GM15510 (cell line): ENCODE data around the gene LRRC46.
A peak's percentile ranks its signal among the peaks of the same experiment; 100 is the strongest.

Experiments used
- POLR2A ChIP-seq: IDR thresholded peaks from 3 replicates; pipeline ENCODE4 v1.6.1; 2011; ENCODE audit warnings: borderline replicate concordance; ENCODE audit not compliant: insufficient read length; ENCODE audit errors: extremely low read depth

The LRRC46 gene, protein sequence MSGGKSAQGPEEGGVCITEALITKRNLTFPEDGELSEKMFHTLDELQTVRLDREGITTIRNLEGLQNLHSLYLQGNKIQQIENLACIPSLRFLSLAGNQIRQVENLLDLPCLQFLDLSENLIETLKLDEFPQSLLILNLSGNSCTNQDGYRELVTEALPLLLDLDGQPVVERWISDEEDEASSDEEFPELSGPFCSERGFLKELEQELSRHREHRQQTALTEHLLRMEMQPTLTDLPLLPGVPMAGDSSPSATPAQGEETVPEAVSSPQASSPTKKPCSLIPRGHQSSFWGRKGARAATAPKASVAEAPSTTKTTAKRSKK

DNA sequence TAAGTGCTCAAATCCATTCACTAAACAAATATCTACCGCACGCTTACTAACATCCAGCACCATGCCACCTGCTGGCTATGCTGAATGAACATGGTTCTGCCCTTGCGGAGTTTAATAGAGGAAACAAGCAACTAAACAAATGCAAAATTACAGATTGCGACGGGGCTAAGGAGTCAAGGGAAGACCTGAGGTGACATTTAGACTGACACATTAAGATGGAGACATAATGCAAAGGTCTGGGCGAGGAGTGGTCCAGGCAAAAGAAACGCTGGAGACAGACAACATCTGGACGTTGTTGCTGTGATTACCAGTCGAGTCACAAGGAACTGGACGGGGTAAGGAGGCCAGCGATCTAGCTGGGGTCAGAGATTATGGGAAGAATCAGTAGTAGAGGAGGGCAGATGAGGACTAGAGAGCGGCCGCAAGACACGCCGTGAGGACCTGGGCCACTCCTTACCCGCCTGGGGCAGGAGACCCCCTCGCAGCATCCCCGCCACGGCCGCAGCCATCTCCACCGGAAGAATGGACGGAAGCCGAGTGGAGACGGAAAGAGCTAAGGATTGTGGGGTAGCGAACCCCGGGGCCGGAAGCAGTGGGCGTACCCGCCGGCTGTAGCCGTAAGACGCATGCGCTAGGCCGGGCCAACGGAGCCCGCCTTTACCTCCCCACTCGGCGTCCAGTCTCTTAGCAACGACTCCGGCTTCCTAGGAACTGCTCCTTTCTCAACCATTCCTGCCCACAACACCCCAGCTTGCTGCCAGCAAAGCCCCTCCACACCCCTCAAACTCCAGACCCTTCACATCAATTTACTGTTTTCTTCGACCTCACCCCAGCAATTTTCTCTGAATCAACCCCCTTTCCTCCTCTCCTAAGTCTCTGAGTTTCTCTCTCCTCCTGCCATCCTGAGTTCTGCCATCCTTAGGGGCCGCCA lies at the start of gene LRRC46, which contains the start of gene MRPL10:
LRRC46 (plus strand) TSS at position 668 of the 931 bp plus-strand sequence. CDS start 320 bp downstream, outside the sequence.
MRPL10 (minus strand) TSS at position 539 of the 931 bp plus-strand sequence; CDS start at position 509, 30 bp downstream.
- peak; percentile 97 for TF ChIP-seq POLR2A

DNA sequence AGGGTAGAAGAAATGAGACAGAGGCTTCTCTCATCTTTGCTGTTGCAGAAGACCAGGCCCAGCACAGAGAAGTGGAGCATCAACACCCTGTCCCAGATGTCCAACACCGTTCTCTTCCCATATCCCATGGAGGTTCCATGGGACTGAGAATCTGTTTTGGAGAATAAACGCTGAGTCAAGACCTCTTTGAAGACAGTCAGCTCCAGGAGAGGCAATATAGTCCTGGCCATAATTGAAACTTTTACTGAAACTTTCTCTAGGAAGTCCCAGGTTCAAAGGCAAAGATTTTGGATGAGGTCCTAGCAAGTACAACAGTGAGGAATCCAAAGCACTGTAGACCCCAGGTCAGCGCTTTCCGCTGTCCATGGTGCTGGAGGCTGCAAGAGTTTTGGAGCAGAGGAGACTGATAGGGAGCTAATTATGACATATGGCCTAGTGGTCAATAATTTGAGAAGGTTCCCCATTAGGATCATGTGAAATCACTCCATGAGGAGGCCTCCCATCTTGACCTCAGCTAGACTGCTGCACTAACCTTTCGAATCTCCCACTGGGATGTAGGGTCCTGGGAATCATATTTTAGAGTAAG lies 45.8 kb upstream of the LRRC46 start:
- no peak for TF ChIP-seq POLR2A

DNA sequence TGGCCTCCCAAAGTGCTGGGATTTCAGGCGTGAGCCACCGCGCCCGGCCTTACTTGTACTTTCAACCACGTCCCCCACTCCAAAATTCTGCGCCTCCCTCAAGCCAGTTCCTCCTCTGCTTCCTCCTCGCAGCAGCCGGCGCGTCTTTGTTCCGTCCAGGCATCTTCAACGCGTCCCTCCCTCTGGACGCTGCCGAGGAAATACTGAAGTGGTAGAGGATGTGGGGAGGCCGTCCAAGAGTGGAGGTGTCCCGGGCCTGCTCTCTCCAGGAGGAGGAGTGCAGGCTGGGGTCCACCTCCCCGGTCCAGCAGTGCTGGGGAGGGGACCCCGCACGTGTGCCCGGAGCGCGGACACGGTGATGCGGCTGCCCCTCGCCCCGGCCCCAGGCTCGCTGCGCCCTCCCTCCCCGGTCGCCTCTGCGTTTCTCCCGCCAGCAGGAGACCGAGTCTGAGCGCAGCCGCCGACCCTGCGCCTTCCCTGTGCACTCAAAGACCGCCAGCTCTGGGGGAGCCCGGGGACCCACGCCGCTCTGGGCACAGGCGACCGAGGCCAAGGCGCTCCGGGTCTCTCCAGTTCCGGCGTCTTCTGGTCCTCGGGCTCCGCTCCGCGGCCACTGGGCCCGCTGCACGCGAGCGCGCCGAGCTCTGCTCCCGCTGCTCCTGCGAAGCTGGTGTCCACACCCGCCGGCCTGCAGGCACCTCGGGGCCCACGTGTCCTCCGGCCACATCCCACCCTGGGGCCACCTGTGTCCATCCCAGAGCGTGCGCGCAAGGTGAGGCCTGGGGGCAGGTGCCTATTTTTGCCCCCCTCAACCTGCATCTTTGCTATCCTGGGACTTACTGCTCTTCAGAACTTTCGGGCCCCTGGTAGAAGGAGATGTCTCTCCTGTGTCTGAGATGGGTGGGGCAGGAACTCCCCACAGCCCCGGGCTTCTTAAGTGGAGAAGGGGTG lies 41.6 kb upstream of the LRRC46 start:
- TF ChIP-seq POLR2A: no peak

DNA sequence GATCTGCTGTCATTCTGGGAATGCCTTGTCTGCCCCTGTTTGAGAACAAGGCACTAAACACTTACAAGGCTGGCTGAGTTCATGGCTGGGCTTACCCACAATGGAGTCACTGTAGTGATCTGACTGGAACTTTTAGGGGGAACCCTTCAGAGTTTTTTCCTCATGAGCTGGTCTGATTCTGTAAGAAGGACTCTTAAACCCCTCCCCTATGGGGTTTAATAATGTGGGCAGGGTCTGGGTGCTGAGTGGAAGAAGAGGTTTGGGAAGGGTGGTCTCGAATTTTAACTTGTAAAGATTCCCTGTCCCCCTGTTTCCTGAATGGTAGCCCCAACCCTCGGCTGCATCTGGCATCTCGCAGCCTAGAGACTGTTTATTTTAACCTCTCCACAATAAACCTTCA lies 40.4 kb upstream of the LRRC46 start:
- no peak for TF ChIP-seq POLR2A

DNA sequence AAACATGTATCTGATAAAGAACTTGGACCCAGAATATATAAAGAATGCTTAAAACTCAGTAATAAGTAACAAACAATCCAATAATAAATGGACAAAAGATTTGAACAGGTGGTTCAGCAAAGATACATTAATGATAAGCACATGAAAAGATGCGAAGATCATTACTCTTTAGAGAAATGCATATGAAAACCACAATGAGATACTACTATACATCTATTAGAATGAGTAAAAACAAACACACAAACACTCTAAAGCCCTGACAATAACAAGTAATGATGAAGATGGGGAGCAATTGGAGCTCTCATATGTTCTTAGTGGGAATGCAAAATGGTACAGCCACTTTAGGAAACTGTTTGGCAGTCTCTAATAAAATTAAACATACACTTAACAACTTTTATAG lies 39.0 kb upstream of the LRRC46 start:
- TF ChIP-seq POLR2A: no peak

DNA sequence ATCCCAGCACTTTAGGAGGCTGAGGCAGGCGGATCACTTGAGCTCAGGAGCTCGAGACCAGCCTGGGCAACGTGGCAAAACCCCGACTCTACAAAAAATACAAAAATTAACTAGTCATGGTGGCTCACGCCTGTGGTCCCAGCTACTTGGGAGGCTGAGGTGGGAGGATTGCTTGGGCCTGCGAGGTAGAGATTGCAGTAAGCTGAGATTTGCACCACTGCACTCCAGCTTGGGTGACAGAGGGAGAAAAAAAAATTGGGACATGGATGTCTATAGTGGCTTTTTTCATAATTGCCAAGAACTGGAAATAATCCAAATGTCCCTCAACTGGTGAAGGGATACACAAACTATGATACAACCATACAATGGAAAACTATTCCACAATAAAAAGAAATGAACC lies 38.5 kb upstream of the LRRC46 start:
- TF ChIP-seq POLR2A: no peak

DNA sequence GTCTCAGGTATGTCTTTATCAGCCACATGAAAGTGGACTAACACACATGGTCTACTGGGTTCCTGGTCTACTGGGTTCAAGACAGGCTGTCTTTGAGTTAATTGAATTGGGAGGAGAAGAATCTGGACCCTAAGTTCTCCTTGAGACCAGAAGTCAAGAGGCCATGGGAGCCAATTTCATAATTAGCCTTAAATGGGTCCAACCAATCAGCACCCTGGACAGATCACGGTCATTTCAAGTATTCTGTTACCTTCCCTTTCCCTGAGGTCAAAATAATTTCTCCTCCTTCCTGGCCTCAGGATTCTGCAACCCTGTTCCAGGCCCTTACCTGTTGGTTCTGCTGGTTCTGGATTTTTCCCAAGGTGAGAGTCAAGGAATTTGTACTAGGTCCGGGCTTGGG lies 33.7 kb upstream of the LRRC46 start:
- TF ChIP-seq POLR2A: no peak

DNA sequence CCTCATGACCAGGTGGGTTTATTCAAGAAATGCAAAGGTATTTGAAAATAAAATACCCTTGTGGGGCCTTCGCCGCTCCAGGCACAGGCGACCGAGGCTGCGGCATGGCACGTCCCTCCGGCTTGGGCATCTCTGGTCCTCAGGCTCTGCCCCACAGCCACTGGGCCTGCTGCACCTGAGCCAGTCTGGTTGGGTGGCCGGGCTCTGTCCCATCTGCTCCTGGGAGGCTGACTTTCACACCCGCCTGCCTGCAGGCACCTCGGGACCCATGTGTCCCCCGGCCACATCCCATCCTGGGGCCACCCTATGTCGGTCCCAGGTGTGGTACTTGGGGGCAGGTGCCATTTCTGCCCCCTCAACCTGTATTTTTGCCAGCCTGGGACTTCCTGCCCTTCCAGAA lies 30.8 kb upstream of the LRRC46 start:
- no peak for TF ChIP-seq POLR2A

DNA sequence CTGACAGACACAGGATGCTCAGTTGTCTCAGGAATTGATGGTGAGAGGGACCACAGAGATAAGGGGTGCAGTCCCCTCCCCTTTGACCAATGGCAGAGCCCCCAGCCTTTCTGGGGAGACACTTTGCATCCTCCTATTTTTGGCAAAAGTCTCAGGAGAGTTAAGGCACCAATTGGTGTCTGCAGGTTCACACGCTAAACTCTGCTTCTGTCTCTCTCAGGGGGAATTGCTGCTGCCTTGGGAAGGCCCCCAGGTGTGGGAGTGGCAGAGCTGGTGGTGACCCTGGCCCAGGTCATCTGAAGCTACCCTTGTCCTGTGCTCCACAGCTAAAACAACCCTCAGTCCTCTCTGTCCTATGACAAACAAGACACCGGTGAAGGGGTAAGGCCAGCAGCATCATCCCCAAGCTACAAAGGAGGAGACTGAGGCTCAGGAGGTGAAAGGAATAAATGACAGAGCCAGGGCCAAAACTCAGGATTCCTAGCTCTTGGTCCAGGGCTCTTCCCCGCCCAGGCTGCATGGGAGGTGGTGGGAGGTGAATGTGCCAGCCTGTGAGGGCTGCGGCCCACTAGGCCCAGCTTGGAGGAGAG lies 30.2 kb upstream of the LRRC46 start:
- no peak for TF ChIP-seq POLR2A

DNA sequence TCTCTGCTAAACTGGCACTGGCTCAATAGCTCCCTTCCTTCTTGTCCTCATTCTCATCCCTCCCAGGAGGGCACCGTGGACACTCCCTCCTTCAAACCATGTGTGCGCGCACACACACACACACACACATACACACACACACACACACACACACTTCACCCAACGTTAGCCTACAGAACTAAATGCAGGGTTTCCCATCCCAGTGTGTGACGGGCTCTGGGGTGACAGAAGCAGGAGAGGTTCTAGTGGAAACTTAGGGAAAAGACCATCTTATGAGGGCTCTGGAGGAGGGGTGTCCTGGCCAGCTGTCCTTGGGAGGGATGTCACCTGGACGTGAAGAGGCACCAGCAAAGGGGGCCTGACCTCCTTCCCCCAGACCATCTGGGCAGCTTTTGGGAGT lies 29.6 kb upstream of the LRRC46 start:
- TF ChIP-seq POLR2A: no peak

DNA sequence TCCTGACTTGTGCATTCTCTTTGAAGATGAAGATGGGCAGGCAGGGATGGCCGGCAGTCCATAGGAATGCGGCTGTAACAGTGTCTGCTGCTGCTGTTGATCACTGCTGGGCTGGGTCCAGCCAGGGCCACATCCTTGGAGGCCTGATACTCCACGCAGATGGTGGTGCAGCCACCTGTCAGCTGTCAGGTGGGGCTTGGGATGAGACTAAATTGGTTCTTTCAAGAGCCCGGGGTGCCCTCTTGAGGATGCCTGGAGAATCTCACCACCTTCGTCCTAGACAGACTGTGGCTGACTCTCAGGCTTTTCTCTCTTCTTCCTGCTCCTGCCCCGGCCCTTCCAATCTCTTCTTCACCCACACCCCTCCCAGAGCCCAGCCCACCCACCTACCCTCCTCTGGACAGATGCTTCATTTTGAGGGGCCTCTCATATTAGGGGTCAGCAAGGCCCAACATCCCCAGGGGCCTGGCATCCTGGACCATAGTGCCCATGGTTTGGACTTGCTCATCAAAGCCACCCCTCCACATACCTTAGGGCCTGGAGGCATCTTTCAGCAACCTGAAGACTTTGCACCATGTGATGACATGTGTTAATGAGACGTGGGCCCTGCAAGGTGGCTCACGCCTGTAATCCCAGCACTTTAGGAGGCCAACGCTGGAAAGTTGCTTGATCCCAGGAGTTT lies 29.0 kb upstream of the LRRC46 start:
- TF ChIP-seq POLR2A: no peak

DNA sequence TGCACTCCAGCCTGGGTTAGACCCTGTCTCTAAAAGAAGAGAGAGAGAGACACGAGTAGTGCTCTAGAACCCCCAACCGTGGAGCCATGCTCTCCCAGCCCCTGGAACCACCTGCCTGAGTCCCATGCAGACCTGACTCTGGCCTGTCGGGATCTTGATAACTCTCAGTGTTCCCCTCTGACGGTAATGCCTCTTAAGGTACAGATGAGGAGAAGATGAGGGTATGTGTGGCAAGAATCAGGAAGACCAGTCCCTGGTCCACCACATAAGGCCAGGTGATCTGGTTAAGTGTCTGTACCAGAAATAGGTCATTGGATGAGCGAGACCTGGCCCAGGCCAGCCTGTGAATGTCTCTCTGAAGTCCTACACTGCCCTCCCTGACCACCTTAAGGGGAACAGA lies 28.3 kb upstream of the LRRC46 start:
- TF ChIP-seq POLR2A: no peak

DNA sequence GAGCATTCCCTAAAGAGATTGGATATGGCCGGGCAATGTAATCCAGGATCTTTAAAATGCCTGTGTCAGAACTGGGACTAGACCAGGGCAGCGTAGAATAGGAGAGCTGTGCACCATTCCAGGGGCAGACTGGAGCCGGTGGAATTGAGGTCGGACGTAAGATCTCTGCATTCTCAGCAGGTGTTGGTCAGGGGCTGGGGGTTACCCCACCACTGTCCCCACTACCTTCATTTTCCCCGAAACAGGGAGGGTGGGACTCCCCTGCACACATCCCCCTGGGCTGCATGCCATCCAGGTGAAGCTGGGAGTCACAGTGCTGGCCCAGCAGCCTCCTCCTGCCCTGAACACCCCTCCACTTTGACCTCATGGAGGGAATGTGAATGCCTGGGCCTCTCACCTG lies 27.7 kb upstream of the LRRC46 start:
- TF ChIP-seq POLR2A: no peak
